Loucy (cell line): ENCODE data around the gene OR10G8.

Experiments
- CTCF ChIP-seq: fragments of 200-600 bp; sonication (generic); conservative IDR thresholded peaks from 2 replicates; pipeline ENCODE4 v1.5.1; 2014; ENCODE audit warnings: mild to moderate bottlenecking, antibody characterized with exemption, low read length
- EZH2phosphoT487 ChIP-seq: fragments of 200-600 bp; IDR thresholded peaks from 2 replicates; pipeline ENCODE4 v1.6.1; 2018; ENCODE audit warnings: antibody characterized with exemption, mild to moderate bottlenecking, moderate library complexity, borderline replicate concordance

GRCh38 chr11:123977731-123978347 is 48.8 kb upstream of the OR10G8 start, which contains the start of gene OR10S1:
- no peak for TF ChIP-seq CTCF
- TF ChIP-seq EZH2phosphoT487: no peak
